Measurements from ENCODE around the gene CCDC13. TPM values are rescaled to one million over a fixed set of nuclear protein-coding genes. Genes with fewer than 3 reads are reported as not detected.

Gene CCDC13
- total and polyA plus RNA-seq, 7 experiments from 2014 or later, result 0.34 to 1.5 (median 0.70) TPM; not detected in 2

- H3K9me3 Mint-ChIP-seq, result peaks cover 0 to 2% (median 0%) of the 10 kb centered on the region in 11 donors
- no peak overlapping the region for H3K4me3 ChIP-seq (ENCODE audit: low read length)
- H3K4me1 ChIP-seq (ENCODE audit: control insufficient read depth in 2 of 2, insufficient read depth in 2 of 2, low read length in 2 of 2), result no peaks in the 10 kb centered on the region
- DNase-seq (no peak), ATAC-seq (no peak)
- H3K36me3 Mint-ChIP-seq, result peaks cover 0 to 3% (median 0%) of the 10 kb centered on the region in 5 donors
- CTCF ChIA-PET, result no interaction called here
- H3K27ac Mint-ChIP-seq, result no peak overlapping the region
- H3K36me3 ChIP-seq (ENCODE audit: control insufficient read depth in 2 of 3, insufficient read depth in 3 of 3, low read length in 3 of 3), result no peaks in the 10 kb centered on the region
- H3K9me3 ChIP-seq (ENCODE audit: control insufficient read depth in 2 of 3, low read length in 3 of 3), result no peaks in the 10 kb centered on the region
- H3K27me3 ChIP-seq (ENCODE audit: control insufficient read depth in 2 of 2, insufficient read depth in 2 of 2, low read length in 2 of 2), result no peaks in the 10 kb centered on the region
- no peak overlapping the region for H3K4me3 Mint-ChIP-seq
- H3K4me1 Mint-ChIP-seq, result peaks cover 0 to 2% (median 0%) of the 10 kb centered on the region in 7 donors
- POLR2A ChIA-PET, result no interaction called here
- H3K27me3 Mint-ChIP-seq, result peaks cover 9 to 34% (median 11%) of the 10 kb centered on the region in 5 donors
- intact Hi-C loops (cut with micrococcal nuclease), result no loop called here
- H3K27ac ChIP-seq (ENCODE audit: low read depth, low read length), result no peak overlapping the region
These were observed 49.8 kb downstream of the CCDC13 start for GRCh38 chr3:42723219-42723618.

Other genes starting within 250 kb of the CCDC13 start
- gene SEC22C, start 191.3 kb downstream of the CCDC13 start, total RNA-seq, result 10 to 100 TPM; 39.7 to 54.8 (median 51.3) TPM
- 10 to 100 TPM; 38.0 to 50.4 TPM for gene SEC22C, start 191.3 kb downstream of the CCDC13 start, polyA plus RNA-seq
- 10 to 100 TPM; 31.3 to 60.9 (median 38.9) TPM for gene SS18L2, start 182.4 kb downstream of the CCDC13 start, total RNA-seq
- gene SS18L2, start 182.4 kb downstream of the CCDC13 start, polyA plus RNA-seq, result 100 to 1,000 TPM in 1 of 2 donors, 10 to 100 TPM in 1; 75.6 to 117 TPM
- gene NKTR, start 172.6 kb downstream of the CCDC13 start, total RNA-seq, result 100 to 1,000 TPM; 110 to 275 (median 238) TPM
- gene NKTR, start 172.6 kb downstream of the CCDC13 start, polyA plus RNA-seq, result 10 to 100 TPM; 10.9 to 12.0 TPM
- gene ZBTB47, start 119.6 kb downstream of the CCDC13 start, total RNA-seq, result 1 to 10 TPM in 4 of 5 experiments, under 1 TPM in 1; 0.38 to 3.8 (median 1.6) TPM
- not detected for gene ZBTB47, start 119.6 kb downstream of the CCDC13 start, polyA plus RNA-seq
- gene KLHL40, start 87.7 kb downstream of the CCDC13 start, total RNA-seq, result not detected
- gene KLHL40, start 87.7 kb downstream of the CCDC13 start, polyA plus RNA-seq, result not detected
- not detected for gene HHATL, start 70.5 kb downstream of the CCDC13 start, total RNA-seq
- gene HHATL, start 70.5 kb downstream of the CCDC13 start, polyA plus RNA-seq, result not detected
- 10 to 100 TPM; 15.3 to 65.9 (median 23.6) TPM for gene HIGD1A, start 31.2 kb upstream of the CCDC13 start, total RNA-seq
- 10 to 100 TPM; 52.6 to 79.6 TPM for gene HIGD1A, start 31.2 kb upstream of the CCDC13 start, polyA plus RNA-seq
- gene ACKR2, start 36.2 kb upstream of the CCDC13 start, total RNA-seq, result 1 to 10 TPM in 1 of 5 experiments, under 1 TPM in 4; 0.45 to 1.1 (median 0.65) TPM
- not detected for gene ACKR2, start 36.2 kb upstream of the CCDC13 start, polyA plus RNA-seq
- gene CYP8B1, start 102.6 kb upstream of the CCDC13 start, total RNA-seq, result not detected
- gene CYP8B1, start 102.6 kb upstream of the CCDC13 start, polyA plus RNA-seq, result not detected
- 10 to 100 TPM in 1 of 5 experiments, 1 to 10 TPM in 3, under 1 TPM in 1; 0.12 to 10.4 (median 5.6) TPM for gene ZNF662, start 132.9 kb upstream of the CCDC13 start, total RNA-seq
- gene ZNF662, start 132.9 kb upstream of the CCDC13 start, polyA plus RNA-seq, result under 1 TPM; 0.15 to 0.43 TPM
- gene GASK1A, start 206.1 kb upstream of the CCDC13 start, total RNA-seq, result under 1 TPM in 2 of 5 experiments, not detected in 3; 0.20 to 0.24 TPM
- under 1 TPM in 1 of 2 donors, not detected in 1; 0.21 TPM for gene GASK1A, start 206.1 kb upstream of the CCDC13 start, polyA plus RNA-seq

All from naive thymus-derived CD4-positive, alpha-beta T cell (primary cell).